AG09319 (cell line): ENCODE results near the gene CLDN5.
A peak's percentile ranks its signal among the peaks of the same experiment; 100 is the strongest.

ENCODE experiments used
- DNase-seq: peaks from one replicate; pipeline ENCODE4 v3.0.0-alpha.2; 2010; ENCODE audit warnings: low read depth; ENCODE audit errors: extremely low read depth
- TF ChIP-seq, protein P1 (sequence below): IDR thresholded peaks from 2 replicates; pipeline ENCODE4 v1.5.1; 2011; ENCODE audit warnings: low read depth, mild to moderate bottlenecking, inconsistent platforms, low read length, moderate library complexity

The CLDN5 gene

GRCh38 chr22:19488884-19489843, 35.0 kb downstream of the CLDN5 start:
- DNase-seq: no peak
- TF ChIP-seq, protein P1, sequence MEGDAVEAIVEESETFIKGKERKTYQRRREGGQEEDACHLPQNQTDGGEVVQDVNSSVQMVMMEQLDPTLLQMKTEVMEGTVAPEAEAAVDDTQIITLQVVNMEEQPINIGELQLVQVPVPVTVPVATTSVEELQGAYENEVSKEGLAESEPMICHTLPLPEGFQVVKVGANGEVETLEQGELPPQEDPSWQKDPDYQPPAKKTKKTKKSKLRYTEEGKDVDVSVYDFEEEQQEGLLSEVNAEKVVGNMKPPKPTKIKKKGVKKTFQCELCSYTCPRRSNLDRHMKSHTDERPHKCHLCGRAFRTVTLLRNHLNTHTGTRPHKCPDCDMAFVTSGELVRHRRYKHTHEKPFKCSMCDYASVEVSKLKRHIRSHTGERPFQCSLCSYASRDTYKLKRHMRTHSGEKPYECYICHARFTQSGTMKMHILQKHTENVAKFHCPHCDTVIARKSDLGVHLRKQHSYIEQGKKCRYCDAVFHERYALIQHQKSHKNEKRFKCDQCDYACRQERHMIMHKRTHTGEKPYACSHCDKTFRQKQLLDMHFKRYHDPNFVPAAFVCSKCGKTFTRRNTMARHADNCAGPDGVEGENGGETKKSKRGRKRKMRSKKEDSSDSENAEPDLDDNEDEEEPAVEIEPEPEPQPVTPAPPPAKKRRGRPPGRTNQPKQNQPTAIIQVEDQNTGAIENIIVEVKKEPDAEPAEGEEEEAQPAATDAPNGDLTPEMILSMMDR: peak; percentile 24

DNA sequence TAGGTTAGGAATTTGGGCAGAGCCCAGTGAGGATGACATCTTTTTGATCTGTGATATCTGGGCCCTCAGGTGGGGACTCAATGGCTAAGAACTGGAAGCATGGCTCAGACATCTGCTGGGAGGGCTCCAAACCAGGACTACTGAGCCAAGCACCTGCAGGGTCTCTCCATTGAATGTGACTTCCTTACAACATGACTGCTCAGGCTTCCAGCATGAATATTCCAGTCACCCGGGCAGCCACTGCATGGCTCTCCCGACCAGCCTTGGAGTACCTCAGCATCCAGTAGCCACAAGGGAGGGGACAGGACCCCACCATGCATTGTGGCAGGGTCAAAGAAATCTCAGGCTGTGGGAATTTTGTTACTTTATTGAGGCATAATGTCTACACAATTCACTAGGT, 35.9 kb downstream of the CLDN5 start:
- no peak for DNase-seq
- TF ChIP-seq, protein P1: no peak

DNA sequence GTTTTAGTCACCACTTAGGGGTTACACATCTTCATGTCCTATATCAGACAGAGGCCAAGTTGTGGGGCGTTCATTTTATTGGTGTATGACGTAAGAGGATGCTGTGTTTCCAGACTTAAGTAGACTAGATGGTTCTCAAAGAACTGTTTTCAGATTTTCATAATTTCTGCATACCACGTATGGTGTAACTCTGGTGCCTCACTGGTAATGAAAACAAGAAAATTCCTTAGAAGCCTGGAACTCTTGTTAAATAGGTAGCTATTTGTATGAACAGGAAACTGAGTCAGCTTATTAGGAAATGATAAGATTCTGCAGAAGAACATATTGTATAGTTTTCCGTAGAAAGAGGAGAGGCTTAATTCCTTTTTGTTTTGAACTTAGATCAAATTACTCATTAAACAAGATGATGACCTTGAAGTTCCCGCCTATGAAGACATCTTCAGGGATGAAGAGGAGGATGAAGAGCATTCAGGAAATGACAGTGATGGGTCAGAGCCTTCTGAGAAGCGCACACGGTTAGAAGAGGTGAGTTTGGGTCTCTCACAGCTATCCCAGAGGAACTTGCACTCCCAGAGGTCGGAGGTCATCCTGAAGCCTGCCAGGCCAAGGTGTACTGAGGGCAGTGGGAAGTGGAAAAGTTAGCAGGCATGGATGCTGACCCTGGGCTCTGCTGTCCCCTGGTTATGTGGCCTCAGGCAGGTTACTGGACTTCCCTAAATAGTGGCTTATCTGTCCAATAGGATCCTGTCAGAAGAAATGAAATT, 40.5 kb downstream of the CLDN5 start:
- DNase-seq: no peak
- TF ChIP-seq, protein P1: no peak

DNA sequence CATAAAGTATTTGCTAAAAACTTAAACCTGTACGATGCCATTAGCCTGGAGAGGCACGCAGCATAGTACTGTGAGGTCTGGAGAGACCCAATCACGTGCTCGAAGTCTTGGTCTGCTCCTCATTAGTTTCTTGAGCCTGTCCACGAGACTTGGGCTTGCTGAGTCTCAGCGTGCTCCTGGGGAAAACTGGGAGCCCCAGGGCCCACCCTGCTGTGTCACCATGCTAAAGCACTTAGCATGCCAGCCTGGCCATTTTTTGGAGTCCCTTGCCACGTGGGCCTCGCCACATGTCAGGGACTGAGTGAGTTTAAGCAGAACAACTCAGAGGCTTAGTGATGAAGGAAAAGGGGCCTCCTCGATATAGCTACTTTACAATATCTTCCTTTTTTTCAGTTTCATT, 41.9 kb downstream of the CLDN5 start:
- TF ChIP-seq, protein P1: no peak
- no peak for DNase-seq

GRCh38 chr22:19480789-19481188, 43.4 kb downstream of the CLDN5 start:
- TF ChIP-seq, protein P1: no peak
- DNase-seq: no peak

DNA sequence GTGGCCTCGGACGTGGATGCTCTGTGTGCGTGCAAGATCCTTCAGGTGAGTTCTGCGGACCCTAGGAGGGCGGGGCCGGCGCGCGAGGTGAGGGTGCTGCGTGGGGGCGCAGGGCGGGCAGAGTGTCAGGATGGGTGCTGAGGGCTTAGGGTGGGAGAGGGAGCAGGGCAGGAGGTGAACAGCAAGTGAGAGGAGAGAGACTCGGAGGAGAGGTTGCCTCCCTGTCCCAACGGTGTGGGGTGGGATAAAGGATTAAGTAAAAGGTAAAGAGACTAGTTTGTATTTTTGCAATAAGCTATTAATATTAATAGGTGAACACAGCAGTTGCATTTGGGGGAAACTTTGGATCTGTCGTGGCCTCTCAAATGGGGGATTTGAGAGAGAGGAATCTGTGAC, 44.0 kb downstream of the CLDN5 start:
- TF ChIP-seq, protein P1: no peak
- DNase-seq: no peak
